ENCODE measurements around the gene MIX23. TPM values are rescaled to one million over a fixed set of nuclear protein-coding genes. Genes with fewer than 3 reads are reported as not detected.

Gene MIX23
- total and polyA plus RNA-seq, 4 donors = 14.0 to 19.6 (median 16.8) TPM

DNA sequence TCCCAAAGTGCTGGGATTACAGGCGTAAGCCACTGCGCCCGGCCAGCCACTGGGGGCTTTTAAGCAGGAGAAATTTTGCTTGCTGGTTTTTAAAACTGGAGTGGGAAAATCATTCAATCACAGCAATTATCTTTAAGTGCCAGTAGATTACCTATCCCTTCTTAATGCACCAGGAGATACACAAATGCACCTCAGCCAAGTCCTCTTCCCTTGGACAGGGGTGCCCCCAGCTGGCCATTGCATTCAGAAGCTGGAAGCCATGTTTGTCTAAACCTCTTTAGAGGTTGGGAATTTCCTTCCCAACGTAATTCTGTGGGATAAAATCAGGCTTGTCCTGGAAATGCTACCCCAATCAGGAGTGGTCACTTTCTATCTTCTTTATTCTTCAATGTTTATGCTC is 26.6 kb downstream of the MIX23 start (continued):
- TF ChIP-seq, protein P1, sequence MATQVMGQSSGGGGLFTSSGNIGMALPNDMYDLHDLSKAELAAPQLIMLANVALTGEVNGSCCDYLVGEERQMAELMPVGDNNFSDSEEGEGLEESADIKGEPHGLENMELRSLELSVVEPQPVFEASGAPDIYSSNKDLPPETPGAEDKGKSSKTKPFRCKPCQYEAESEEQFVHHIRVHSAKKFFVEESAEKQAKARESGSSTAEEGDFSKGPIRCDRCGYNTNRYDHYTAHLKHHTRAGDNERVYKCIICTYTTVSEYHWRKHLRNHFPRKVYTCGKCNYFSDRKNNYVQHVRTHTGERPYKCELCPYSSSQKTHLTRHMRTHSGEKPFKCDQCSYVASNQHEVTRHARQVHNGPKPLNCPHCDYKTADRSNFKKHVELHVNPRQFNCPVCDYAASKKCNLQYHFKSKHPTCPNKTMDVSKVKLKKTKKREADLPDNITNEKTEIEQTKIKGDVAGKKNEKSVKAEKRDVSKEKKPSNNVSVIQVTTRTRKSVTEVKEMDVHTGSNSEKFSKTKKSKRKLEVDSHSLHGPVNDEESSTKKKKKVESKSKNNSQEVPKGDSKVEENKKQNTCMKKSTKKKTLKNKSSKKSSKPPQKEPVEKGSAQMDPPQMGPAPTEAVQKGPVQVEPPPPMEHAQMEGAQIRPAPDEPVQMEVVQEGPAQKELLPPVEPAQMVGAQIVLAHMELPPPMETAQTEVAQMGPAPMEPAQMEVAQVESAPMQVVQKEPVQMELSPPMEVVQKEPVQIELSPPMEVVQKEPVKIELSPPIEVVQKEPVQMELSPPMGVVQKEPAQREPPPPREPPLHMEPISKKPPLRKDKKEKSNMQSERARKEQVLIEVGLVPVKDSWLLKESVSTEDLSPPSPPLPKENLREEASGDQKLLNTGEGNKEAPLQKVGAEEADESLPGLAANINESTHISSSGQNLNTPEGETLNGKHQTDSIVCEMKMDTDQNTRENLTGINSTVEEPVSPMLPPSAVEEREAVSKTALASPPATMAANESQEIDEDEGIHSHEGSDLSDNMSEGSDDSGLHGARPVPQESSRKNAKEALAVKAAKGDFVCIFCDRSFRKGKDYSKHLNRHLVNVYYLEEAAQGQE (IDR thresholded peaks at IDR 0.05) = no peak
- TF ChIP-seq, protein P2, sequence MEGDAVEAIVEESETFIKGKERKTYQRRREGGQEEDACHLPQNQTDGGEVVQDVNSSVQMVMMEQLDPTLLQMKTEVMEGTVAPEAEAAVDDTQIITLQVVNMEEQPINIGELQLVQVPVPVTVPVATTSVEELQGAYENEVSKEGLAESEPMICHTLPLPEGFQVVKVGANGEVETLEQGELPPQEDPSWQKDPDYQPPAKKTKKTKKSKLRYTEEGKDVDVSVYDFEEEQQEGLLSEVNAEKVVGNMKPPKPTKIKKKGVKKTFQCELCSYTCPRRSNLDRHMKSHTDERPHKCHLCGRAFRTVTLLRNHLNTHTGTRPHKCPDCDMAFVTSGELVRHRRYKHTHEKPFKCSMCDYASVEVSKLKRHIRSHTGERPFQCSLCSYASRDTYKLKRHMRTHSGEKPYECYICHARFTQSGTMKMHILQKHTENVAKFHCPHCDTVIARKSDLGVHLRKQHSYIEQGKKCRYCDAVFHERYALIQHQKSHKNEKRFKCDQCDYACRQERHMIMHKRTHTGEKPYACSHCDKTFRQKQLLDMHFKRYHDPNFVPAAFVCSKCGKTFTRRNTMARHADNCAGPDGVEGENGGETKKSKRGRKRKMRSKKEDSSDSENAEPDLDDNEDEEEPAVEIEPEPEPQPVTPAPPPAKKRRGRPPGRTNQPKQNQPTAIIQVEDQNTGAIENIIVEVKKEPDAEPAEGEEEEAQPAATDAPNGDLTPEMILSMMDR (IDR thresholded peaks at IDR 0.05; ENCODE audit: low read depth, low read length, missing input control) = peak; percentile 36
- no peak for TF ChIP-seq RXRA (IDR thresholded peaks at IDR 0.05)

DNA sequence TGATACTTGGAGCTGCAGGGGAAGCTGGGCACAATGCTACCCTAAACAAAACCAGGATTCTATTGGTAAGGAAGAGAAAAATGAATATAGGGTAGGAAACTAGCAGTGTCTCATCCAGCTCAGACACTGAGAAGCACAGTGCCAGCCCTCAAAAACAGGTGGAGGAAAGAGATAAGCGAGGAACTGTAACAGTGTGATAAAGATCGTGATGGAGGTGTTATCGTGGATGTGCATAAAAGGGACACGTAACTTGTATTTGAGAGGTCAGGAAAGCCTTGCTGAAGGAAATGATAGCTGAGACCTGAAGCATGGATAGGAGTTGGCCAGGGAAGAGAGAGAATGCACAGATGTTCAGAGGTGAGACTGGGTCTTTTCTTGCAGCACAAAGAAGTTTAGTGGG is 27.4 kb downstream of the MIX23 start:
- H3K27me3 ChIP-seq (ENCODE audit: control insufficient read depth in 4 of 4, insufficient read depth in 4 of 4, low read length in 3 of 4) = no peaks in the 10 kb centered on the region
- H3K4me1 ChIP-seq (ENCODE audit: control insufficient read depth in 4 of 4, insufficient read depth in 4 of 4, low read length in 3 of 4) = peaks cover 0 to 10% (median 5%) of the 10 kb centered on the region in 4 donors
- no peak overlapping the region for H3K27ac ChIP-seq (ENCODE audit: low read depth in 1 of 2, low read length in 2 of 2)
- DNase-seq (ENCODE audit: low spot score) = no peak
- 76% methylated on average over 4 of the region's 4 CpGs for WGBS
- no peaks in the 10 kb centered on the region for H3K9me3 ChIP-seq (ENCODE audit: control insufficient read depth in 4 of 4, low read length in 3 of 4)
- H3K4me3 ChIP-seq (ENCODE audit: low read depth in 1 of 3, low read length in 3 of 3) = no peak overlapping the region
- peaks cover 0 to 12% (median 5%) of the 10 kb centered on the region in 4 donors for H3K36me3 ChIP-seq (ENCODE audit: control insufficient read depth in 4 of 4, insufficient read depth in 3 of 4, low read depth in 1 of 4, low read length in 3 of 4)
- TF ChIP-seq TAF1 (conservative IDR thresholded peaks at IDR 0.05) (no peak), RXRA (IDR thresholded peaks at IDR 0.05) (no peak), GABPA (IDR thresholded peaks at IDR 0.05 in 1 of 2, conservative IDR thresholded peaks at IDR 0.05 in 1 of 2) (no peak), EGR1 (IDR thresholded peaks at IDR 0.05; ENCODE audit: low read depth in 2 of 2) (no peak), FOXA2 (IDR thresholded peaks at IDR 0.05) (no peak), FOXA1 (IDR thresholded peaks at IDR 0.05) (no peak), SP1 (IDR thresholded peaks at IDR 0.05) (no peak), HNF4A (conservative IDR thresholded peaks at IDR 0.05) (no peak), HNF4G (IDR thresholded peaks at IDR 0.05) (no peak), YY1 (IDR thresholded peaks at IDR 0.05) (no peak)
- TF ChIP-seq, protein P3, sequence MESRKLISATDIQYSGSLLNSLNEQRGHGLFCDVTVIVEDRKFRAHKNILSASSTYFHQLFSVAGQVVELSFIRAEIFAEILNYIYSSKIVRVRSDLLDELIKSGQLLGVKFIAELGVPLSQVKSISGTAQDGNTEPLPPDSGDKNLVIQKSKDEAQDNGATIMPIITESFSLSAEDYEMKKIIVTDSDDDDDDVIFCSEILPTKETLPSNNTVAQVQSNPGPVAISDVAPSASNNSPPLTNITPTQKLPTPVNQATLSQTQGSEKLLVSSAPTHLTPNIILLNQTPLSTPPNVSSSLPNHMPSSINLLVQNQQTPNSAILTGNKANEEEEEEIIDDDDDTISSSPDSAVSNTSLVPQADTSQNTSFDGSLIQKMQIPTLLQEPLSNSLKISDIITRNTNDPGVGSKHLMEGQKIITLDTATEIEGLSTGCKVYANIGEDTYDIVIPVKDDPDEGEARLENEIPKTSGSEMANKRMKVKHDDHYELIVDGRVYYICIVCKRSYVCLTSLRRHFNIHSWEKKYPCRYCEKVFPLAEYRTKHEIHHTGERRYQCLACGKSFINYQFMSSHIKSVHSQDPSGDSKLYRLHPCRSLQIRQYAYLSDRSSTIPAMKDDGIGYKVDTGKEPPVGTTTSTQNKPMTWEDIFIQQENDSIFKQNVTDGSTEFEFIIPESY (IDR thresholded peaks at IDR 0.05) = no peak
- TF ChIP-seq, protein P1 (IDR thresholded peaks at IDR 0.05) = no peak
- TF ChIP-seq, protein P4, sequence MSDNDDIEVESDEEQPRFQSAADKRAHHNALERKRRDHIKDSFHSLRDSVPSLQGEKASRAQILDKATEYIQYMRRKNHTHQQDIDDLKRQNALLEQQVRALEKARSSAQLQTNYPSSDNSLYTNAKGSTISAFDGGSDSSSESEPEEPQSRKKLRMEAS (IDR thresholded peaks at IDR 0.05) = no peak
- no peak overlapping the region for H3K9ac ChIP-seq (ENCODE audit: low read depth in 1 of 2, low read length in 2 of 2)
